HG02763 (cell line): Measurements from ENCODE around the gene C1QTNF6.
"Not testable (repeated sequence)": the region's sequence is repeated elsewhere in the genome, so short reads cannot be mapped to it uniquely, and the experiment has no call there.

Experiments used
- ATAC-seq: cut with Tn5 transposase; IDR thresholded peaks from one replicate; pipeline ENCODE4 v1.9.1; 2021; ENCODE audit warnings: mild to moderate bottlenecking, moderate library complexity; ENCODE audit not compliant: unreplicated experiment

Gene C1QTNF6

GRCh38 chr22:37178350-37179125, 9.5 kb downstream of the C1QTNF6 start:
- no peak for ATAC-seq

- no peak for ATAC-seq
Observed at GRCh38 chr22:37177755-37178154, 10.3 kb downstream of the C1QTNF6 start.

- ATAC-seq, result no peak
Observed at GRCh38 chr22:37177221-37177620, 10.8 kb downstream of the C1QTNF6 start.

- ATAC-seq, result no peak
Observed at GRCh38 chr22:37176464-37177061, 11.5 kb downstream of the C1QTNF6 start.

GRCh38 chr22:37175414-37176281, 12.4 kb downstream of the C1QTNF6 start:
- ATAC-seq, result no peak

GRCh38 chr22:37174964-37175363, 13.1 kb downstream of the C1QTNF6 start:
- no peak for ATAC-seq

- no peak for ATAC-seq
Observed at GRCh38 chr22:37173709-37174108, 14.3 kb downstream of the C1QTNF6 start.

- ATAC-seq, result no peak
Observed at GRCh38 chr22:37172266-37173245, 15.5 kb downstream of the C1QTNF6 start.

GRCh38 chr22:37171662-37172061, 16.4 kb downstream of the C1QTNF6 start:
- no peak for ATAC-seq

GRCh38 chr22:37170689-37171405, 17.2 kb downstream of the C1QTNF6 start:
- ATAC-seq, result not testable (repeated sequence)

- ATAC-seq, result no peak
Observed at GRCh38 chr22:37169947-37170688, 17.9 kb downstream of the C1QTNF6 start.

GRCh38 chr22:37169406-37169805, 18.6 kb downstream of the C1QTNF6 start:
- ATAC-seq, result no peak

GRCh38 chr22:37167981-37168647, 19.9 kb downstream of the C1QTNF6 start:
- ATAC-seq, result no peak

GRCh38 chr22:37167176-37167980, 20.7 kb downstream of the C1QTNF6 start:
- ATAC-seq, result no peak

GRCh38 chr22:37166675-37167066, 21.4 kb downstream of the C1QTNF6 start:
- ATAC-seq, result no peak

GRCh38 chr22:37165940-37166674, 21.9 kb downstream of the C1QTNF6 start:
- ATAC-seq, result no peak

GRCh38 chr22:37165066-37165465, 23.0 kb downstream of the C1QTNF6 start:
- no peak for ATAC-seq
